Measurements from ENCODE around the gene CHST13.
"Not testable (repeated sequence)": the region's sequence is repeated elsewhere in the genome, so short reads cannot be mapped to it uniquely, and the experiment has no call there.

The CHST13 gene

DNA sequence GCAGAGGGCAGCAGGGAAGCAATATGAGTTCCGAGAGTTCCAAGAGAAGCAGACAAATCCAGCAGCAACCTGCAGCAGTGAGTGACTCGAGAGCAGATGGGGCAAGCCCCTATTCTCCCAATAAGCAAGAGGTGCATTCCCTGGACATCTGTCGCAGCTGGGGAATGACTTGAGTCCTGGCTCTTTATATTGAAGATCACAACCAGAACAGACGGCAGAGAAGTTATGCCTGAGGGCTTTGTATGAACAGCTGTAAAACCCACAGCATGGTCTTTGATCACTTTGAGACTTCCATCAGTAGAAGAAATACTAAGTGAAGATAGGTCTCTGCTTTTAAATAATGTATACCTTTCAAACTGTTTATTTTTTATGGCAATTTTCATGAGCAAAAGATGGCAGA, 58.4 kb downstream of the CHST13 start:
- no peaks in the 10 kb centered on the region for H3K4me1 ChIP-seq (ENCODE audit: control insufficient read depth, insufficient read depth, low read length)
- H3K9ac ChIP-seq (ENCODE audit: low read depth, low read length), result no peak overlapping the region
- H3K27me3 ChIP-seq (ENCODE audit: control insufficient read depth, insufficient read depth, low read length), result no peaks in the 10 kb centered on the region
- no peak overlapping the region for H3K27ac ChIP-seq (ENCODE audit: low read depth, low read length)
- H3K9me3 ChIP-seq (ENCODE audit: control insufficient read depth, insufficient read depth, low read length), result no peaks in the 10 kb centered on the region
- H3K4me3 ChIP-seq (ENCODE audit: low read depth, low read length), result no peak overlapping the region
- H3K36me3 ChIP-seq (ENCODE audit: control insufficient read depth, insufficient read depth, low read length), result no peaks in the 10 kb centered on the region

DNA sequence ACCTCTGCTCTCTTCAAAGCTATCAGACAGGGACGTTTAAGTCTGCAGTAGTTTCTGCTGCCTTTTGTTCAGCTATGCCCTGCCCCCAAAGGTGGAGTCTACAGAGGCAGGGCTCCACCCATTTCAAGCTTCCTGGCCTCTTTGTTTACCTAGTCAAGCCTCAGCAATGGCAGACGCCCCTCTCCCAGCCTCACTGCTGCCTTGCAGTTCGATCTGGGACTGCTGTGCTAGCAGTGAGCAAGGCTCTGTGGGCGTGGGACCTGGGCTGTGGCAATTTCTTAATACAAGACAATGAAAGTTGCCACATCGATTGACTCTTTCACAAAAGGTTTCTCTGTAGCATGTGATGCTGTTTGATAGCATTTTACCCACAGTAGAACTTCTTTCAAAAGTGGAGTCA, 67.6 kb downstream of the CHST13 start:
- H3K36me3 ChIP-seq (ENCODE audit: control insufficient read depth, insufficient read depth, low read length); H3K9me3 ChIP-seq (ENCODE audit: control insufficient read depth, insufficient read depth, low read length); H3K4me3 ChIP-seq (ENCODE audit: low read depth, low read length); H3K4me1 ChIP-seq (ENCODE audit: control insufficient read depth, insufficient read depth, low read length); H3K27me3 ChIP-seq (ENCODE audit: control insufficient read depth, insufficient read depth, low read length); H3K9ac ChIP-seq (ENCODE audit: low read depth, low read length); H3K27ac ChIP-seq (ENCODE audit: low read depth, low read length): not testable (repeated sequence)

Data from HUES48 (cell line).